BE2C (cell line): ENCODE results near the gene CAPS2.
"Not testable (repeated sequence)": the region's sequence is repeated elsewhere in the genome, so short reads cannot be mapped to it uniquely, and the experiment has no call there.

ENCODE experiments used
- DNase-seq: peaks from one replicate; pipeline ENCODE4 v3.0.0-alpha.2; 2020
- H3K27me3 ChIP-seq: fragments of 250-450 bp; sonication (Bioruptor Pico); 2 replicates; pipeline ENCODE4 v1.5.1; 2020; ENCODE audit warnings: mild to moderate bottlenecking
- H3K36me3 ChIP-seq: fragments of 250-450 bp; sonication (Bioruptor Pico); 2 replicates; pipeline ENCODE4 v1.5.1; 2020; ENCODE audit warnings: mild to moderate bottlenecking
- H3K4me1 ChIP-seq: fragments of 250-450 bp; sonication (Bioruptor Pico); 2 replicates; pipeline ENCODE4 v1.5.1; 2020
- H3K4me3 ChIP-seq: 2 replicates; pipeline ENCODE4 v1.5.1; 2011; ENCODE audit warnings: low read depth, low read length
- H3K9me3 ChIP-seq: fragments of 250-450 bp; sonication (Bioruptor Pico); 2 replicates; pipeline ENCODE4 v1.5.1; 2020
- TF ChIP-seq, protein P1 (sequence below): IDR thresholded peaks from 2 replicates; pipeline ENCODE4 v1.5.1; 2012; ENCODE audit warnings: mild to moderate bottlenecking, low read depth, low read length

CAPS2 gene

DNA sequence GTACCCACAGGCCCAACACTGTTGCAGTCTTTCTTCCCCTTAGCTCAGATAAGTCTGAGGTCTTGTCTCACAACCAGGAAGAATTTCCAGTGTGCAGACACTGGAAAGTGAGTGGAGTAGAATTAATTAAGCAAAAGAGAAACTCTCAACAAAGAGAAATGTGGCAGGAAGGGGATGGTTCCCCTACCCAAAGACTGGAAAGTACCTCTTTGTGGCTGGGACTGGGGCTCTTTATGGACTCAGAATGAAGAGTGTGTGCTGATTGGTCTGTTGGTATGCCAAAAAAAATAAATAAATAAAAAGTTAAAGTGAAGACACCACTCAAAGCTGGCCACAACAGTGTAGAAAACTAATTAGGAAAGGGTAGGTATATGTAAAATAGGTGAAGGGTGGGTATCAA lies 30.8 kb upstream of the CAPS2 start:
- no peaks in the 10 kb centered on the region for H3K4me1 ChIP-seq
- H3K36me3 ChIP-seq: no peaks in the 10 kb centered on the region
- DNase-seq: no peak
- H3K9me3 ChIP-seq: no peaks in the 10 kb centered on the region
- no peak overlapping the region for H3K4me3 ChIP-seq
- H3K27me3 ChIP-seq: no peaks in the 10 kb centered on the region
- TF ChIP-seq, protein P1, sequence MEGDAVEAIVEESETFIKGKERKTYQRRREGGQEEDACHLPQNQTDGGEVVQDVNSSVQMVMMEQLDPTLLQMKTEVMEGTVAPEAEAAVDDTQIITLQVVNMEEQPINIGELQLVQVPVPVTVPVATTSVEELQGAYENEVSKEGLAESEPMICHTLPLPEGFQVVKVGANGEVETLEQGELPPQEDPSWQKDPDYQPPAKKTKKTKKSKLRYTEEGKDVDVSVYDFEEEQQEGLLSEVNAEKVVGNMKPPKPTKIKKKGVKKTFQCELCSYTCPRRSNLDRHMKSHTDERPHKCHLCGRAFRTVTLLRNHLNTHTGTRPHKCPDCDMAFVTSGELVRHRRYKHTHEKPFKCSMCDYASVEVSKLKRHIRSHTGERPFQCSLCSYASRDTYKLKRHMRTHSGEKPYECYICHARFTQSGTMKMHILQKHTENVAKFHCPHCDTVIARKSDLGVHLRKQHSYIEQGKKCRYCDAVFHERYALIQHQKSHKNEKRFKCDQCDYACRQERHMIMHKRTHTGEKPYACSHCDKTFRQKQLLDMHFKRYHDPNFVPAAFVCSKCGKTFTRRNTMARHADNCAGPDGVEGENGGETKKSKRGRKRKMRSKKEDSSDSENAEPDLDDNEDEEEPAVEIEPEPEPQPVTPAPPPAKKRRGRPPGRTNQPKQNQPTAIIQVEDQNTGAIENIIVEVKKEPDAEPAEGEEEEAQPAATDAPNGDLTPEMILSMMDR: no peak

DNA sequence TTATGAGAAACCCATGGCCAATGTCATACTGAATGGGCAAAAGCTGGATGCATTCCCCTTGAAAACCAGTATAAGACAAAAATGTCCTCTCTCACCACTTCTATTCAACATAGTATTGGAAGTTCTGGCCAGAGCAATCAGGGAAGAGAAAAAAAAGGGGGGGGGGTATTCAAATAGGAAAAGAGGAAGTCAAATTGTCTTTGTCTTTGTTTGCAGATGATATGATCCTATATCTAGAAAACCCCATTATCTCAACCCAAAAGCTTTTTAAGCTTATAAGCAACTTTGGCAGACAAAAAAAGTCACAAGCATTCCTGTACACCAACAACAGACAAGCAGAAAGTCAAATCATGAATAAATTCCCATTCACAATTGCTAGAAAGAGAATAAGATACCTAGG lies 23.9 kb upstream of the CAPS2 start:
- TF ChIP-seq, protein P1: no peak
- Histone ChIP-seq H3K4me3 (no peak overlapping the region), H3K9me3 (no peaks in the 10 kb centered on the region), H3K4me1 (no peaks in the 10 kb centered on the region), H3K27me3 (peaks cover 1% of the 10 kb centered on the region; the same call in 1 of the 2 replicates), H3K36me3 (no peaks in the 10 kb centered on the region)
- no peak for DNase-seq

- TF ChIP-seq, protein P1: no peak
- no peak for DNase-seq
Observed at GRCh38 chr12:75350413-75350812, 20.3 kb upstream of the CAPS2 start.

GRCh38 chr12:75349946-75350345 lies 19.8 kb upstream of the CAPS2 start:
- DNase-seq: no peak
- no peaks in the 10 kb centered on the region for H3K9me3 ChIP-seq
- no peak overlapping the region for H3K4me3 ChIP-seq
- no peaks in the 10 kb centered on the region for H3K36me3 ChIP-seq
- no peaks in the 10 kb centered on the region for H3K4me1 ChIP-seq
- TF ChIP-seq, protein P1: no peak
- peaks cover 13% of the 10 kb centered on the region for H3K27me3 ChIP-seq

More at GRCh38 chr12:75350413-75350812, 20.3 kb upstream of the CAPS2 start:
- peaks cover 13% of the 10 kb centered on the region for H3K27me3 ChIP-seq
- H3K9me3 ChIP-seq: no peaks in the 10 kb centered on the region
- H3K4me1 ChIP-seq: no peaks in the 10 kb centered on the region
- H3K4me3 ChIP-seq: no peak overlapping the region
- H3K36me3 ChIP-seq: no peaks in the 10 kb centered on the region

- not testable (repeated sequence) for DNase-seq, H3K9me3 ChIP-seq, H3K4me3 ChIP-seq, H3K36me3 ChIP-seq, H3K4me1 ChIP-seq
- H3K27me3 ChIP-seq: peaks cover 16% of the 10 kb centered on the region
Observed at GRCh38 chr12:75346215-75346614, 16.1 kb upstream of the CAPS2 start.

DNA sequence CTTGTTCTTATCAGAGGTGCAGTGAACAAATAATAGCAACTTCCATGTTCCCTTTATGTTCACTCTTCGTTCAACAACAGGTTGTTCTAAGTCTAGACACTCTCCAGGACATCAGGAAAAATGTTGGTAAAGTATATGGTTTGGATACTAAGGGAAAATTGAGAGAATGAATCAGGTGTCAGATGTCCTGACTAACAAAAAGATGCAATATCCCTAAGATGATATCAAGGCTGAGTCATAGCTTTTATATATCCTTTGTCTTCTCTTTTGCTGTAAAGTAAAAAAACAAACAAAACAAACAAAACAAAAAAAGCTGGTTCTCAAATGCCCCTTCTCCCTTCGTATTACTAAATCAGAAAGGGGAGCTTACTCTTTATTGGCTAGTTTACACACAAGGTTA lies 15.4 kb upstream of the CAPS2 start:
- H3K9me3 ChIP-seq: no peaks in the 10 kb centered on the region
- TF ChIP-seq, protein P1: no peak
- no peak for DNase-seq
- H3K4me1 ChIP-seq: no peaks in the 10 kb centered on the region
- H3K36me3 ChIP-seq: no peaks in the 10 kb centered on the region
- H3K27me3 ChIP-seq: peaks cover 16% of the 10 kb centered on the region
- no peak overlapping the region for H3K4me3 ChIP-seq

DNA sequence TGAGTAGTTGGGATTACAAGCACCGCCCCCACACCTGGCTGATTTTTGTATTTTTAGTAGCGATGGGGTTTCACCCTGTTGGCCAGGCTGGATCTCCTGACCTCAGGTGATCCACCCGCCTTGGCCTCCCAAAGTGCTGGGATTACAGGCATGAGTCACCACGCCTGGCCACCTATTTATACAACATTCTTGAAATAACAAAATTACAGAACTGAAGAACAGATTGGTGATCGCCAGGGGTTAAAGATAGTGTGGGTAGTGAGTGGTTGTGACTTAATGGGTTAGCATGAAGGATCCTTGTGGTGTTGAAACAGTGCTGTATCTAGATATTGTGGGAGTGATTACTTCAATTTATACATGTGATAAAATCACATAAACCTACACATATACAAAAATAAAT lies 11.7 kb upstream of the CAPS2 start:
- Histone ChIP-seq H3K9me3 (no peaks in the 10 kb centered on the region), H3K36me3 (no peaks in the 10 kb centered on the region), H3K4me3 (no peak overlapping the region), H3K27me3 (peaks cover 12% of the 10 kb centered on the region), H3K4me1 (no peaks in the 10 kb centered on the region)
- DNase-seq: no peak
- TF ChIP-seq, protein P1: no peak
